Esophagus squamous epithelium (tissue), 5 donors: ENCODE results near the gene DNAL1. TPM values are rescaled to one million over a fixed set of nuclear protein-coding genes. Genes with fewer than 3 reads are reported as not detected.
A peak's percentile ranks its signal among the peaks of the same experiment; 100 is the strongest.

Source experiments
- DNase-seq: peaks from one replicate; lab custom pipeline; 2025; lab: John Stamatoyannopoulos, UW
- H3K27ac ChIP-seq, 4 donors: fragments of 200-600 bp; sonication (generic); one replicate each; pipeline ENCODE4 v1.5.1; 2016 to 2019; ENCODE audit warnings: mild to moderate bottlenecking in 1 of 4
- H3K27me3 ChIP-seq, 4 donors: fragments of 200-600 bp; sonication (generic); 1 replicate in 3 of 4; 2 replicates in 1 of 4; pipeline versions ENCODE4 v1.5.1 to v1.6.0; 2017 to 2021; ENCODE audit warnings: antibody characterized with exemption in 1 of 4
- H3K36me3 ChIP-seq, 3 donors: fragments of 200-600 bp; sonication (generic); one replicate each; pipeline ENCODE4 v1.5.1; 2016 to 2019
- H3K4me1 ChIP-seq, 3 donors: fragments of 200-600 bp; sonication (generic); one replicate each; pipeline ENCODE4 v1.5.1; 2017 to 2019
- H3K4me3 ChIP-seq, 4 donors: fragments of 200-600 bp; sonication (generic); 1 replicate in 3 of 4; 2 replicates in 1 of 4; pipeline ENCODE4 v1.5.1; 2016 to 2019; ENCODE audit warnings: mild to moderate bottlenecking in 2 of 4, moderate library complexity in 1 of 4
- H3K9me3 ChIP-seq, 3 donors: fragments of 200-600 bp; sonication (generic); one replicate each; pipeline ENCODE4 v1.5.1; 2016 to 2019
- CTCF ChIP-seq, 6 experiments: fragments of 450-650 bp in 4 of 6; fragments of 200-600 bp in 2 of 6; sonication (generic) in 2 of 6; IDR thresholded peaks; one replicate each; pipeline ENCODE4 v1.5.1; 2016 to 2019; ENCODE audit warnings: antibody characterized with exemption in 6 of 6, mild to moderate bottlenecking in 4 of 6, moderate library complexity in 4 of 6
- POLR2A ChIP-seq, 4 donors: fragments of 450-650 bp; IDR thresholded peaks; one replicate each; pipeline ENCODE4 v1.6.1; 2017; ENCODE audit warnings: antibody characterized with exemption in 4 of 4, mild to moderate bottlenecking in 4 of 4, moderate library complexity in 3 of 4
- WGBS, 2 donors: methylation state at CpG; one replicate each; pipeline ENCODE4 v1.1.5; 2018; 5-methylcytosine and 5-hydroxymethylcytosine counted together
- intact Hi-C: fragments of 100-400 bp; cut with DNase I; formaldehyde crosslinking; loops from one replicate; pipeline ENCODE4 v1.15.0; 2022
- total RNA-seq, 4 donors: library from RNA; depleted of rRNA; stranded (reverse); fragments of >200 nt; gene quantifications; one replicate each; pipeline ENCODE4 v1.1.0, GENCODE V29; 2016
- donor health status: DM: yes; HTN: yes; CAD: no.

The DNAL1 gene
- total RNA-seq, 4 donors from 2014 or later = 1.8 to 6.4 (median 4.1) TPM

GRCh38 chr14:73667854-73668253 lies 23.1 kb downstream of the DNAL1 start:
- H3K27ac ChIP-seq = no peak overlapping the region
- no peak overlapping the region for H3K4me3 ChIP-seq
- H3K36me3 ChIP-seq = no peaks in the 10 kb centered on the region
- no peak for DNase-seq
- WGBS, 2 donors = 90 to 96% methylated on average over 3 of the region's 3 CpGs
- no peaks in the 10 kb centered on the region for H3K9me3 ChIP-seq
- no peaks in the 10 kb centered on the region for H3K27me3 ChIP-seq
- TF ChIP-seq CTCF (IDR thresholded peaks at IDR 0.05) (no peak), POLR2A (IDR thresholded peaks at IDR 0.05) (no peak)
- intact Hi-C loops = no loop called here
- H3K4me1 ChIP-seq = no peaks in the 10 kb centered on the region

- H3K27ac ChIP-seq = peak overlapping the region in 1 of 4 donors; percentile 4
- DNase-seq = no peak
- peaks cover 0 to 5% (median 0%) of the 10 kb centered on the region in 3 donors for H3K36me3 ChIP-seq
- H3K4me1 ChIP-seq = no peaks in the 10 kb centered on the region
- no peak for TF ChIP-seq CTCF (IDR thresholded peaks at IDR 0.05)
- TF ChIP-seq POLR2A (IDR thresholded peaks at IDR 0.05) = no peak
- no peak overlapping the region for H3K4me3 ChIP-seq
- intact Hi-C loops = no loop called here
- H3K27me3 ChIP-seq = no peaks in the 10 kb centered on the region
- WGBS, 2 donors = 80 to 87% methylated on average over 3 of the region's 3 CpGs
- H3K9me3 ChIP-seq = no peaks in the 10 kb centered on the region
Observed at GRCh38 chr14:73674986-73675385, 30.2 kb downstream of the DNAL1 start.

- intact Hi-C loops = no loop called here
- WGBS, 2 donors = 88 to 91% methylated on average over 4 of the region's 4 CpGs
- DNase-seq = no peak
- TF ChIP-seq POLR2A (IDR thresholded peaks at IDR 0.05) (no peak), CTCF (IDR thresholded peaks at IDR 0.05) (no peak)
- H3K4me1 ChIP-seq = no peaks in the 10 kb centered on the region
- no peaks in the 10 kb centered on the region for H3K9me3 ChIP-seq
- no peak overlapping the region for H3K27ac ChIP-seq
- H3K36me3 ChIP-seq = no peaks in the 10 kb centered on the region
- H3K27me3 ChIP-seq = no peaks in the 10 kb centered on the region
- H3K4me3 ChIP-seq = no peak overlapping the region
Observed at GRCh38 chr14:73678698-73679097, 33.9 kb downstream of the DNAL1 start.

- no peaks in the 10 kb centered on the region for H3K9me3 ChIP-seq
- no peak overlapping the region for H3K4me3 ChIP-seq
- TF ChIP-seq CTCF (IDR thresholded peaks at IDR 0.05) (no peak), POLR2A (IDR thresholded peaks at IDR 0.05) (no peak)
- H3K27ac ChIP-seq = no peak overlapping the region
- intact Hi-C loops = no loop called here
- no peak for DNase-seq
- H3K27me3 ChIP-seq = no peaks in the 10 kb centered on the region
- WGBS, 2 donors = 87 to 88% methylated on average over 5 of the region's 5 CpGs
- no peaks in the 10 kb centered on the region for H3K4me1 ChIP-seq
- H3K36me3 ChIP-seq = no peaks in the 10 kb centered on the region
Observed at GRCh38 chr14:73680821-73681220, 36.0 kb downstream of the DNAL1 start.

GRCh38 chr14:73684627-73685026 lies 39.8 kb downstream of the DNAL1 start:
- Histone ChIP-seq H3K27me3 (no peaks in the 10 kb centered on the region), H3K9me3 (no peaks in the 10 kb centered on the region), H3K4me1 (no peaks in the 10 kb centered on the region), H3K27ac (no peak overlapping the region), H3K36me3 (peaks cover 0 to 15% (median 0%) of the 10 kb centered on the region in 3 donors), H3K4me3 (no peak overlapping the region)
- intact Hi-C loops = no loop called here
- 86 to 91% methylated on average over 5 of the region's 5 CpGs for whole genome bisulfite sequencing, 2 donors
- no peak for DNase-seq
- TF ChIP-seq POLR2A (IDR thresholded peaks at IDR 0.05) (no peak), CTCF (IDR thresholded peaks at IDR 0.05) (no peak)
